Hepatocyte (in vitro differentiated cells): ENCODE measurements around the gene POC1A. TPM values are rescaled to one million over a fixed set of nuclear protein-coding genes. Genes with fewer than 3 reads are reported as not detected.
A peak's percentile ranks its signal among the peaks of the same experiment; 100 is the strongest.

Experiments used
- DNase-seq: peaks from one replicate; pipeline ENCODE4 v3.0.0-alpha.2; 2016; ENCODE audit warnings: low spot score
- H2AFZ ChIP-seq: fragments of 200-600 bp; sonication (generic); 2 replicates; pipeline ENCODE4 v1.6.0; 2016; ENCODE audit warnings: antibody characterized with exemption, mild to moderate bottlenecking
- H3K27ac ChIP-seq: fragments of 200-600 bp; sonication (generic); 2 replicates; pipeline ENCODE4 v1.5.1; 2016; ENCODE audit warnings: mild to moderate bottlenecking
- H3K27me3 ChIP-seq: fragments of 200-600 bp; sonication (generic); 2 replicates; pipeline ENCODE4 v1.6.1; 2016
- H3K36me3 ChIP-seq: fragments of 200-600 bp; sonication (generic); replicated peaks from 2 replicates; pipeline ENCODE4 v1.5.1; 2016; ENCODE audit warnings: low read depth; ENCODE audit not compliant: insufficient read depth
- H3K4me1 ChIP-seq: fragments of 200-600 bp; sonication (generic); 2 replicates; pipeline ENCODE4 v1.5.1; 2016; ENCODE audit warnings: mild to moderate bottlenecking, moderate library complexity; ENCODE audit not compliant: insufficient read depth
- H3K4me2 ChIP-seq: fragments of 200-600 bp; sonication (generic); 2 replicates; pipeline ENCODE4 v1.6.0; 2016
- H3K4me3 ChIP-seq: fragments of 200-600 bp; sonication (generic); 2 replicates; pipeline ENCODE4 v1.5.1; 2016; ENCODE audit warnings: mild to moderate bottlenecking
- H3K79me2 ChIP-seq: fragments of 200-600 bp; sonication (generic); 2 replicates; pipeline ENCODE4 v1.6.0; 2017; ENCODE audit warnings: mild to moderate bottlenecking
- H3K9me2 ChIP-seq: fragments of 200-600 bp; sonication (generic); replicated peaks from 2 replicates; pipeline ENCODE4 v1.6.0; 2017; ENCODE audit warnings: mild to moderate bottlenecking; ENCODE audit not compliant: insufficient read depth
- H3K9me3 ChIP-seq: fragments of 200-600 bp; sonication (generic); 2 replicates; pipeline ENCODE4 v1.5.1; 2016; ENCODE audit warnings: low read depth, mild to moderate bottlenecking
- H4K20me1 ChIP-seq: fragments of 200-600 bp; sonication (generic); 2 replicates; pipeline ENCODE4 v1.6.0; 2016; ENCODE audit warnings: mild to moderate bottlenecking; ENCODE audit not compliant: insufficient read depth, poor library complexity, severe bottlenecking
- EZH2 ChIP-seq: fragments of 200-600 bp; sonication (generic); IDR thresholded peaks from 2 replicates; pipeline ENCODE4 v1.6.1; 2016; ENCODE audit warnings: antibody characterized with exemption, mild to moderate bottlenecking, borderline replicate concordance
- EZH2phosphoT487 ChIP-seq: fragments of 200-600 bp; sonication (generic); IDR thresholded peaks from one replicate; pipeline ENCODE4 v1.6.1; 2018; ENCODE audit warnings: antibody characterized with exemption, mild to moderate bottlenecking, low read depth, moderate library complexity; ENCODE audit not compliant: unreplicated experiment, severe bottlenecking
- WGBS: methylation state at CpG from one replicate; pipeline ENCODE4 v1.1.6; 2016; ENCODE audit warnings: low lambda C conversion rate; ENCODE audit errors: missing lambda C conversion rate; 5-methylcytosine and 5-hydroxymethylcytosine counted together
- polyA plus RNA-seq: library from polyadenylated mRNA; unstranded; fragments of >200 nt; fragmentation: Nextera tagmentation; extraction: Ambion mirVana; gene quantifications from 2 replicates; pipeline ENCODE4 v1.2.1, GENCODE V29; 2016
- total RNA-seq: library from RNA; depleted of rRNA; stranded (reverse); fragments of >200 nt; gene quantifications from 2 replicates; pipeline ENCODE4 v1.2.3, GENCODE V29; 2014
- TF ChIP-seq, protein P1 (sequence below): fragments of 200-600 bp; sonication (generic); IDR thresholded peaks from 2 replicates; pipeline ENCODE4 v1.5.1; 2016; ENCODE audit warnings: antibody characterized with exemption, mild to moderate bottlenecking; ENCODE audit not compliant: poor library complexity

The POC1A gene
- total and polyA plus RNA-seq, 2 experiments from 2014 or later = 2.6 to 3.7 TPM

DNA sequence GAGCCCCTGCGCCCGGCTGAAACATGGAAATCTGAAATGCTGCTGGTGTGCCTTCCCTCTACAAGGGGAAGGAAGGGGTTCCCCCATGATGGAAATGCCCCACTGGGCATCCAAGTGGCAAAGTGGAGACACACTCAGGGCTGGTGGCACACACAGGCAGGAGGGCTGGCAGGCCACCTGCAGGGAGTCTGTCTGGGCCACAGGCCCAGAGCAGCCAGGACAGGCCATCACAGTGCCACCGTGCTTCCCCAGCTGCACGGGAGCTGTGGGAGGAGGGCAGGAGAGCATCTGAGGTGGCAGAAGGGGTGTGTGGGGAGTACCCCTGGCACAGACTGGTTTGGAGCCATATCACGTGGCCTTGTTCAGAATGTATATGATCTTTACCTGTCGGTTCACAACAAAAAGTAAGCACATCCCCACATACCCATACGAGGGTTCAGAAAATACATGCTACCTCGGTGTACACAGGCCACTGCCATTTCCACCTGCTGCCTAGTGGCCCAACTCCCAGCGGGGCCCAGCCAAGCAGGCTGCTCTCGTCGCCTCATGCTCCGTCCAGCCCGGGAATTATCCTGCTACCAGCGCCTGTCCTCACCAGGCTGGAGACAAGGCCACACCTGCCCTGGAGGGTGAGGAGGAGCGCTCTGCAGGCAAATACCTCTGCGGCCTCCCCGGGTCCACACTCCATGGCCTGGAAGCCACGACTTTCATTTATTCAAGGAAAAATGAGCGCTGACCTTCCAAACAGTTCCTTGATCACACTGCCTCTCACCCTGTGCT is 75.3 kb downstream of the POC1A start:
- Histone ChIP-seq H3K36me3 (no peaks in the 10 kb centered on the region), H3K4me3 (no peak overlapping the region), H2AFZ (no peak overlapping the region), H3K79me2 (no peaks in the 10 kb centered on the region), H4K20me1 (no peaks in the 10 kb centered on the region), H3K27me3 (no peaks in the 10 kb centered on the region), H3K9me2 (no peaks in the 10 kb centered on the region), H3K4me2 (no peak overlapping the region), H3K4me1 (peaks cover 34% of the 10 kb centered on the region), H3K27ac (peak overlapping the region; percentile 93), H3K9me3 (no peaks in the 10 kb centered on the region)
- no peak for DNase-seq
- 95% methylated on average over 19 of the region's 19 CpGs for WGBS
- TF ChIP-seq, protein P1, sequence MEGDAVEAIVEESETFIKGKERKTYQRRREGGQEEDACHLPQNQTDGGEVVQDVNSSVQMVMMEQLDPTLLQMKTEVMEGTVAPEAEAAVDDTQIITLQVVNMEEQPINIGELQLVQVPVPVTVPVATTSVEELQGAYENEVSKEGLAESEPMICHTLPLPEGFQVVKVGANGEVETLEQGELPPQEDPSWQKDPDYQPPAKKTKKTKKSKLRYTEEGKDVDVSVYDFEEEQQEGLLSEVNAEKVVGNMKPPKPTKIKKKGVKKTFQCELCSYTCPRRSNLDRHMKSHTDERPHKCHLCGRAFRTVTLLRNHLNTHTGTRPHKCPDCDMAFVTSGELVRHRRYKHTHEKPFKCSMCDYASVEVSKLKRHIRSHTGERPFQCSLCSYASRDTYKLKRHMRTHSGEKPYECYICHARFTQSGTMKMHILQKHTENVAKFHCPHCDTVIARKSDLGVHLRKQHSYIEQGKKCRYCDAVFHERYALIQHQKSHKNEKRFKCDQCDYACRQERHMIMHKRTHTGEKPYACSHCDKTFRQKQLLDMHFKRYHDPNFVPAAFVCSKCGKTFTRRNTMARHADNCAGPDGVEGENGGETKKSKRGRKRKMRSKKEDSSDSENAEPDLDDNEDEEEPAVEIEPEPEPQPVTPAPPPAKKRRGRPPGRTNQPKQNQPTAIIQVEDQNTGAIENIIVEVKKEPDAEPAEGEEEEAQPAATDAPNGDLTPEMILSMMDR = no peak
- no peak for TF ChIP-seq EZH2
- no peak for TF ChIP-seq EZH2phosphoT487

DNA sequence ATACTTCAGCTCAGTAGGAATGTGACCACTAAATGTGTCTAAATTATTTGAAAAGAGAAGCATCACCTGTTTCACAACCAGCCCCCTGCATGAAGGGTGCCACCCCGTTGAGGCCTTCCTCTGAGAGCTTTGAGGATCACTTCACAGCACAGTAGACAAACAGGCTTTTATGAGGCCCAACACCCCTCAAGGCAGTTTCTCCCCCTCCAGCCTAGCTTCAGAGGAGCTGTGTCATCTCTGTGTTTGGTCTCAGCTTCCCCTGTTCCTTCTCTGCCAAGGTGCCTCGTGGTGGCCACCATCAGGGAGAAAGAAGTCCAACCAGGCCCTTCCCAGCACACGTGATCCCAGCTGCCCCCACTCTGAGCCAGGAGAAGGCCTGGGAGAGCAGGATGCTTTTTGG is 76.3 kb downstream of the POC1A start:
- no peak overlapping the region for H2AFZ ChIP-seq
- DNase-seq = no peak
- H3K79me2 ChIP-seq = no peaks in the 10 kb centered on the region
- no peaks in the 10 kb centered on the region for H3K27me3 ChIP-seq
- H3K9me3 ChIP-seq = no peaks in the 10 kb centered on the region
- peak overlapping the region; percentile 93 for H3K27ac ChIP-seq
- no peak overlapping the region for H3K4me2 ChIP-seq
- no peaks in the 10 kb centered on the region for H3K9me2 ChIP-seq
- WGBS = 56% methylated on average over 3 of the region's 3 CpGs
- H3K36me3 ChIP-seq = no peaks in the 10 kb centered on the region
- H3K4me1 ChIP-seq = peaks cover 34% of the 10 kb centered on the region
- TF ChIP-seq EZH2phosphoT487 (no peak), EZH2 (no peak)
- TF ChIP-seq, protein P1 = no peak
- no peak overlapping the region for H3K4me3 ChIP-seq
- no peaks in the 10 kb centered on the region for H4K20me1 ChIP-seq

DNA sequence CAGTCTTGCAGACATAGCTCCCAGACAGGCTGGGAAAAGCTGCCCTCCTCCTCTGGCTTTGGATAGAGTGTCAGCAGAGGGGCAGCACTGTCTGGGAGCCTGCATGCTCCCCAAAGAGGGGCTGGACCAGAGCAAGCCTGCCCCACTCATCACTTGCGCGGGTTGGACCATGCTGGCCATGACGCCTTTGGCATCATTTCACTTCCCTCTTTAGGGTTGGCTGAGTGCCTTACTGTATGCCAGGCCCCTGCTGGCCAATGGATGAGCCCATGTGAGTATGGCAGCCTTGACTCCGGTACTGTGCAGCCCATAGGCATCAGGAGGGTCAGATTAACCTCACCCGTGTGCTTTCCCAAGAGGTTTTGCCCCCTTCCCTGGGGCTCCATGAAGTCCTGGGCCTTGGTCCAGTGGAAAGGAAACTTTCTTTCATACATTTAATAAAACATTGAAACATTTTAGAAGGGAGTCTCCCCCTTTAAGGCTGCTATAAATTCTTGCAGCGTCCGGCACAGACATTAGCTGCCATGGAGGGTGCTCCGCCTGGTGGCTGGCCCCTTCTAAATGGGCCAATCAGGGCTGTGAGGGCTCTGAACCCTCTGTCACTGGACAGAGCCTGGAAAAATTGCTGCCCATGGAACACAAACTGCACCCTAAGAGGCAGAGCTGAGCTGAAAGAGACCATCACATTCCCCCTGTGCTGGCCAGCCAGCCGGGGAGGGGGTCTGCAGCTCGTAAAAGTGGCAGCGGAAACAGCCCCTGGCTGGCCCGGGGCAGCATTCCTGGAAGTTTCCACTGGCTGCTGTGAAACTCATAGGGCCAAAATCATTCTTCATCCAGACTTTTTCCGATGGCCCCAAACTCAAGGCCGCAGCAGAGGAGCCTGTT is 77.1 kb downstream of the POC1A start:
- Histone ChIP-seq H4K20me1 (no peaks in the 10 kb centered on the region), H3K9me2 (no peaks in the 10 kb centered on the region), H3K79me2 (no peaks in the 10 kb centered on the region), H3K9me3 (no peaks in the 10 kb centered on the region), H3K27ac (peak overlapping the region; percentile 93), H3K4me1 (peaks cover 34% of the 10 kb centered on the region), H3K27me3 (no peaks in the 10 kb centered on the region), H3K36me3 (no peaks in the 10 kb centered on the region), H3K4me3 (no peak overlapping the region), H3K4me2 (peak overlapping the region; percentile 27), H2AFZ (no peak overlapping the region)
- 62% methylated on average over 14 of the region's 14 CpGs for WGBS
- TF ChIP-seq EZH2 = no peak
- TF ChIP-seq, protein P1 = peak; percentile 19
- peak; percentile 59 for DNase-seq
